ENCODE data around the gene CNOT11.

- TF ChIP-seq POLR2A (IDR thresholded peaks at IDR 0.05): no peak
- TF ChIP-seq, protein P1, sequence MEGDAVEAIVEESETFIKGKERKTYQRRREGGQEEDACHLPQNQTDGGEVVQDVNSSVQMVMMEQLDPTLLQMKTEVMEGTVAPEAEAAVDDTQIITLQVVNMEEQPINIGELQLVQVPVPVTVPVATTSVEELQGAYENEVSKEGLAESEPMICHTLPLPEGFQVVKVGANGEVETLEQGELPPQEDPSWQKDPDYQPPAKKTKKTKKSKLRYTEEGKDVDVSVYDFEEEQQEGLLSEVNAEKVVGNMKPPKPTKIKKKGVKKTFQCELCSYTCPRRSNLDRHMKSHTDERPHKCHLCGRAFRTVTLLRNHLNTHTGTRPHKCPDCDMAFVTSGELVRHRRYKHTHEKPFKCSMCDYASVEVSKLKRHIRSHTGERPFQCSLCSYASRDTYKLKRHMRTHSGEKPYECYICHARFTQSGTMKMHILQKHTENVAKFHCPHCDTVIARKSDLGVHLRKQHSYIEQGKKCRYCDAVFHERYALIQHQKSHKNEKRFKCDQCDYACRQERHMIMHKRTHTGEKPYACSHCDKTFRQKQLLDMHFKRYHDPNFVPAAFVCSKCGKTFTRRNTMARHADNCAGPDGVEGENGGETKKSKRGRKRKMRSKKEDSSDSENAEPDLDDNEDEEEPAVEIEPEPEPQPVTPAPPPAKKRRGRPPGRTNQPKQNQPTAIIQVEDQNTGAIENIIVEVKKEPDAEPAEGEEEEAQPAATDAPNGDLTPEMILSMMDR (IDR thresholded peaks at IDR 0.05): no peak
These were observed 43.9 kb upstream of the CNOT11 start for GRCh38 chr2:101208830-101209229.

Measured in uterus (tissue), 2 donors.